GM19324 (cell line): ENCODE data around the gene CCDC141.
"Not testable (repeated sequence)": the region's sequence is repeated elsewhere in the genome, so short reads cannot be mapped to it uniquely, and the experiment has no call there.

Experiments used
- ATAC-seq: cut with Tn5 transposase; IDR thresholded peaks from one replicate; pipeline ENCODE4 v1.9.1; 2021; ENCODE audit warnings: mild to moderate bottlenecking, moderate library complexity; ENCODE audit not compliant: unreplicated experiment, low FRiP score

Gene CCDC141

DNA sequence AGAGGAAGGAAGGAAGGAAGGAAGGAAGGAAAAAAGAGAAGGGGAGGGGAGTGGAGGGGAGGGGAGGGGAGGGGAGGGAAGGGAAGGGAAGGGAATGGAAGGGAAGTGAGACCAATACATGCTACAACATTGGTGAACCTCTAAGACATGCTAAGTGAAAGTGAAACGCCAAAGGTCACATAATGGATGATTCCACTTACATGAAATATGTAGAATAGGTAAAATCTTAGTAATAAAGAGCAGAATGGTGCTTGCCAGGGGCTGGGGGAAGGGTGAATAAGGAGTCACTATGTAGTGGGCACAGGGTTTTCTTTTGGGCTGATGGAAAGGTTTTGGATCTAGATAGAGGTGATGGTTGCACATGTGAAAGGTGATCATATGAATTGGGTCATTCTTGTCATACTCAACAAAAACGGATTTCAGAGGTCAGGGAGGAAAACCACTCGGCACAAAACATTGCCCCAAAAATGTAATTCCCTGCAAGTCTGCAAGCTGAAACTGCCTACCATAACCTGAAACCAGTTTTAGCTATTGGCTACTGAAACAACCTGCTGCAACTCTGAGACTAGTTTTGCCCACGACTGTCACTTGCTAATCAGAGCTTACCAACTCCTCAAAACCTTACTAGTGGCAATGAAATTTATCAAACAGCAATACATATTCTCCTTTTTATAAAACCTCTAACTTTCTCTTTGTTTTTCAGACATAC is 59.2 kb downstream of the CCDC141 start:
- ATAC-seq = peak; percentile 59

DNA sequence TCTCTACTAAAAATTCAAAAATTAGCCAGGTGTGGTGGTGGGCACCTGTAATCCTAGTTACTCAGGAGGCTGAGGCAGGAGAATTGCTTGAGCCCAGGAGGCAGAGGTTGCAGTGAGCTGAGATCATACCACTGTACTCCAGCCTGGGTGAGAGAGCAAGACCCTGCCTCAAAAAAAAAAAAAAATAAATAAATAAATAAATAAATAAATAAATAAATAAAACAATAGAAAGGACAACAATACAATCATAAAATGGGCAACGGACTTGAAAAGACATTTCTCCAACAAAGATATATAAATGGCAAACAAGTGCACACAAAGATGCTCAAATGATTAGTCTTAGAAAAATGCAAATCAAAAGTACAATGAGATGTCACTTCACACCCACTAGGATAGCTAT is 60.5 kb downstream of the CCDC141 start:
- ATAC-seq = not testable (repeated sequence)

DNA sequence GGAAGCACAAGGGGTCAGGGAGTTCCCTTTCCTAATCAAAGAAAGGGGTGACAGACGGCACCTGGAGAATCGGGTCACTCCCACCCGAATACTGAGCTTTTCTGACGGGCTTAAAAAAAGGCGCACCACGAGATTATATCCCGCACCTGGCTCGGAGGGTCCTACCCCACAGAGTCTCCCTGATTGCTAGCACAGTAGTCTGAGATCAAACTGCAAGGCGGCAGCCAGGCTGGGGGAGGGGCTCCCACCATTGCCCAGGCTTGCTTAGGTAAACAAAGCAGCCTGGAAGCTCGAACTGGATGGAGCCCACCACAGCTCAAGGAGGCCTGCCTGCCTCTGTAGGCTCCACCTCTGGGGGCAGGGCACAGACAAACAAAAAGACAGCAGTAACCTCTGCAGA is 67.3 kb downstream of the CCDC141 start:
- ATAC-seq = not testable (repeated sequence)

DNA sequence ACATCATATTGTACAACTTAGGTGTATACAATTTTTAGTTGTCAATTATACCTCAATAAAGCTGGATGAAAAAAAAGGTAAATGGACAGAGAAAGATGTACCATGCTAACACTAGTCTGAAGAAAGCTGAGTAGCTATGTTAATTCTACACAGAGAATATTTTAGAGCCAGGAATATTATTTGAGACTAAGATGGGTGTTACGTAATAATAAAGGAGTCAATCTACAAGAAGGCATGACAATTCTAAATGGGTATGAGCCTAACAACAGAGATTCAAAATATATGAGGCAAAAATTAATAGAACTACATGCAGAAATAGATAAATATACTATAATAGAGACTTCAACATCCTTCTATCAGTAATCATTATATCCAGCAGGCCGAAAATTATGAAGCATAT is 69.1 kb downstream of the CCDC141 start:
- ATAC-seq = no peak

DNA sequence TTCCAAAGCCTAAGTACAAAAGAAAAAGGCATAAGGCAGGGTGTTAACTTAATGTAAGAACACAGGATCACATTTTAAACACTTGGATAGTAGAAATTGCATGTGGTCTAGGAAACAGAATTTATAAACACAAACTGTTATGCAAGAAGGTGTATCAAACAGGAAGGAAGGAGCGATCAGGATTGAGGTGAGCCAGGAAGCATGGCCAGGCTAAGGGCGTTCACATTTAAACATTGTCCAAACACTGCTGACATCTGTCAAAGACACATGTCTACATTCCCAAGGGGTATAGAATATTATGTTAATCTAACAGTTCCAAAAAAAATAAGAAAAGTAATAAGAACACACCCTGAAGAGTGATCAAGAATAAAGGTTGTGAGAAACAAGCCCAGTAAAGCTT is 71.3 kb downstream of the CCDC141 start:
- ATAC-seq = no peak

DNA sequence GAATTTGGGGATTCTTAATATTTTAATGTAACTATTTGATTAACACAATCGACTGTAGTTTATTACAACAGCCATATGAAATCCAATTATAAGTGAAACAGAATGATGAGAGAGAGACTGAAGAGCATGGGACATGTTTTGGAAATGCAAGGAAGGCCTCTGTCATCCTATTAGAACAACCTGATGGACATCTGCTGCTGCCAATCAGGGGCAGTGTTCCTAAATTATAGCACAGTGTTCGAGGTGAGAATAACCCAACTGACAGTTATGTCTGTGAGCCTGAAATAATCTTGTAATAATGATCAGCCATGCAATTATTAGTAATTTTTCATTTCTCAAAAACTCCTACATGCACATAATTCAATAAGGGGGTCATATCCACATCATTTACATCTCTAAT is 73.6 kb downstream of the CCDC141 start:
- ATAC-seq = no peak

DNA sequence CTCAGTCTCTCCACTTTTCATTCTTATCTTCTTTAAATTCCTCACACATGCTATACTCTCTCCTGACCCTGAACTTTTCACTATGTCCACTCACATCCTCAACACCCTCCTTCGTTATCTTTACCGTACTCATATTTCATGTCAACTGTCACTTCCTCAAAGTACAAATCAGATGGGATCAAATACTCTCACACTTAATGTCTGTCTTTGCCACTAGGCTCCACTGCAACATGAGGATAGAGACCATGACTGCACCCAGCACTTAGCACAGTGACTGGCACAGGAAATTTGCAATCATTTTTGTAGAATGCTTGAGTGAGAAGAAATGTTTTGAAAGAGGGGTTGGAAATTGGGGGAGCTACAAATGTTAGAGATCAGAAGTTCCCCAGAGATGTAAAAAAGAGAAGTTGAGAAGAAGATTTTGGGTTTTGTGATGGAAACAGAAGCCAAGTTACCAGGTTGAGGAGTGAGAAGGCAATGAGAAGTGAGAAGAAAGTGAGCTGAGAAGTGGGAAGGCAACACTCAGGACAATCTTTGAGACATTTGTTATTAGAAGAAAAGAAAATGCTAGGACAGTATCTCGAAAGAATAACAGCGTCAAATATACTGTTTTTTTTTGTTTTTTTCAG is 87.0 kb downstream of the CCDC141 start:
- ATAC-seq = no peak

DNA sequence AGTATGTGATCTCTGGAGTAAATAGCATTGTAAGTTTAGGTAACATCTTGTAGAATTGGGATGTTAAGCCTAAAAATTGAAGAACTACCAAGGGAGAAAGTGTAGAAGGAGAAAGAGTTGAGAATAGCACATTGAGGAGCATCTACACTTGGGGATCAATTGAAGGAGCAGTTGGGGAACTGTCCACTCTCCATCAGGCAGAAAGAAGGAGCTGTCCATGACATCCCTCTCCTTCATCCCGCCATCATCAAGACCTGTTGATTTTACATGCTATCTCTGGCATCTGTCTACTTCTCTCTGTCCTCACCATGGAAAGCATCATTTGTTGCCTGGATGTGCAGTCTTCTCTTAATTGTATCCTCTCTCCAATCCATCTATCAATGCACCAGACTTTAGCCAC is 87.8 kb downstream of the CCDC141 start:
- no peak for ATAC-seq

DNA sequence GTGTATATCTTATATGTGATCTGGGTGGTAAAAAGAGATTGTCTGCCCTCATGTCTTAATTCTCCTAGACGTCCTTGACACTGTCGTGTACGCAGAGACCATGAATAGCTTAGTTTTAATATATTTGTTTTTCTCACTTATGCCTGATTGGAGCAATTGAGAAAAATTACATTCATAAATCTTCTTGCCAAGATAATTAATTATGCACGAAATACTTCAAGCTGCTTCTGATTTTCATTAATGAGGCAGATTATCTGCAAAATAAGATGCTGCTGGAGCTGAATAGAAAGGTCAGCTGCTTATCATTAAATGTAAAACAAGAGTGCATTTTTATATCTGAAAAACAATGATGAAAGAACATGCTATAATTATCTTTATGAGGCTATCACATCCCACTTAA is 95.9 kb downstream of the CCDC141 start:
- no peak for ATAC-seq

DNA sequence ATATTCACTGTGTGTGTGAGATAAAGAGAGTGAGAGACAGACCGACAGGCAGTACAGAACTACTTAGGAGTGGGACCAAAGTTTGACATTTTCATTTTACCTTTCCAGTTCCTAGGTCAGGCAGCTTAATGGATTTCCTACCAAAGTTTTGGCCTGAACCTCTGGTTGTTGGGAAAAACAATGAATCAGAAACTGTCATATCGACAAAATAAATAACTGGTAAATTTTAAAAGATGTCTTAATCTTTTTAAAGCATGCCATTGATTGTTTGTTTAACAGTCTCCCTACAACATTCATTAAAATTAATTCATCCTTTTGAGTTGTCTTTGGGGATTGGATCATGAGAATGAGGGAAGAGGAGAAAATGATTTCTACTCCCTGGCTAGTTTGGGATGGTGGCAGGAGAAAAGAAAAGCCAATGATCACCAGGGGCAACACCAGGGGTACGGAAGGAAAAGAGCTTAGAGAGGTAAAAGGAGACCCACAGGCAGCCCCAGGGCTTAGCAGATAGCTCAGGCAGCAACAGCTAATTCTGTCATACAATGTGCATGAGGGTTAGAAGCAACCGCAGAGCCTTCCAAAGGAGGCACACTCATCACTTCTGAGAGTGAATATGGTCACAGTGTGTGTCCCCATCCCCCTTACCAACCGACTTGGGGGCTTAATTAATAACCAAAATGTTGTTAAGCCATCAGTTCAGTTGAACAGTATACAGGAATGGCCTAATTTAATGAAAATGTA is 98.5 kb downstream of the CCDC141 start:
- no peak for ATAC-seq

DNA sequence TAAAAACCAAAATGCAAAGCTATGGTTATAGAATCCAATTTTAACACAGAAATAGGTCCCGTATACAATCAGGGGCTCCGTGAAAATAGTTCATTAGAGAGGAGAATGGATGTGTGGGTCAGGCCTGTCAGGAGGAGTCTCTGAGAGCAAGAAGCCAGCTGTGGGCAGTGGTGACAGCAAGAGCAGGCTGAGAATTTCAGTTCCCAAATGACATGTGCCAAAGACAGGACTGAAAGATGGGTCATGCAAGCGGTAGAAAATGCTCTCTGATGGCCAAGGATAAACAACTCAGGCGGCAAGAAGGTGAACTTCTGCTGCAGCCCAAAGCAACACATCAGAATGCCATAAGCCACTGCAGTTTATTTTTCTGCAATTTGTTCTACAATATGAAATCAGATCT is 100.4 kb downstream of the CCDC141 start:
- ATAC-seq = peak; percentile 95

DNA sequence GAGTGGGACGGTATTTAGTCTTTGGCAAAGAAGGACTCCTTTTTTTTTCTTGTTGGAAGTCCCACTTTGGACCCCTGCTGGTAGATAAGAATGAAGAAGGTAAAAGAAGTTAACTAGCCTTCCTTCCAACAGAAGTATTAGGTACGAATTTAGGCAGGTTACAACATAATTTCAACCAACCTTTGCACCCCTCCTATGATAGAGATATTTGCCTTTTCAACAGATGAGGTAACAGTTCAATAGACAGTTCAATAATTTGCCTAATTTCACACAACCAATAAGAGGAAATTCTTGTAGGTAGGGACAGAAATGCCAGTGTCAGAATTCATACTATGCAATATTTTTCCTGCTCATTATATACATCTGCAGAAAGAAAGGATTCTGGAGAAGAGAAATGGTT is 100.8 kb downstream of the CCDC141 start:
- ATAC-seq = no peak

DNA sequence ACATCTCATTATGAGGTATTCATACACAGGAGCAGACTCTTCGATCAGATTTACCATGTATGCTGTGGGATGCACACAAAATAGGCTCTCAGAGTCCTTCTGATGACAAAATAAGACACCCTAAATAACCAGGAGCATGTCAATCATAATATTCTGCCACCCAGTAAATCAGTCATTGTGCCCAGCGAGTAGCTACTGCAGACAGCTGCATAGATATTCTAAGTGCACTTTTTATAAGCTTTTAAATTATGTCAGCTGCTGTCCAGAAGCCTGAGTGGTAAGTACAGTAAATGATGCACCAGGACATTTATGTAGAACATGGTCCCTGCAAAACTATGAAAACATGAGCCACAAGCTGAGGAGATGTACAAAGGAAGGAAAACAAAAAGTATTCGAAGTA is 102.9 kb downstream of the CCDC141 start:
- ATAC-seq = no peak

DNA sequence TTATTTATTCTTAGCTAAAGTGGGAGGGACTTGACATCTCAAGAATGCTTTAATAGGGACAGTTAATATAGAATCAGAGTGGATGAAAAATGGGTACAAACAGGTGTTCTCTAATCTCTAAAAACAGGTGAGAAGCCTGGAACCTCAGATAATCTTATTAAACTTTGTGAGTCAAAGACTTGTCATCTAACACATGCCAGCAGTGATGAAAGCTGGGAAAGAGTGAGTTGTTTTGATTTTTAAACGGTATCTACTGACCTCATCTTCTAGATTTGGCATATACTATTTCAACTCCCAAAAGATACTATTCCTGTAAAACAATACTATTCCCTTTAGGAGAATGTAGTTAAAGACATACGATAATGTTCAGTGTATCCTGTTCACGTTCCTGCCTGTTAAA is 103.4 kb downstream of the CCDC141 start:
- ATAC-seq = no peak

DNA sequence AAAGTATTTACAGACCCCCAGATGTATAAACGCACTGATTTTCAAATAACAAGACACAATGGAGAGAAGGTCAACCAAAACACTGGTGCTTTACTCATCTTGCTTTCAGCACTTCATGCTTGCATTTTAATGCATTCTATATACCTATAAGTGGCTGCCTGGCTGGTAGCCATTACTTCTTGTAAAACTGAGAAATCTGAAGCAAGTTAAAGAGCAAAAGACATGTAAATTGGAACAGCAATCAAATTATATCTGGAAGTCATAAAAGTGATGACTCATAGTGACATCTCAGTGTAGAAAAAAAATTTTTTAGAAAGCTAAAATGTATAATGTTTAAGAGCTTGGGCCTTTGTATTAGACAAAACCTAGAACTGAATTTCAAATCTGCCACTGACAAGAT is 106.2 kb downstream of the CCDC141 start:
- ATAC-seq = no peak

DNA sequence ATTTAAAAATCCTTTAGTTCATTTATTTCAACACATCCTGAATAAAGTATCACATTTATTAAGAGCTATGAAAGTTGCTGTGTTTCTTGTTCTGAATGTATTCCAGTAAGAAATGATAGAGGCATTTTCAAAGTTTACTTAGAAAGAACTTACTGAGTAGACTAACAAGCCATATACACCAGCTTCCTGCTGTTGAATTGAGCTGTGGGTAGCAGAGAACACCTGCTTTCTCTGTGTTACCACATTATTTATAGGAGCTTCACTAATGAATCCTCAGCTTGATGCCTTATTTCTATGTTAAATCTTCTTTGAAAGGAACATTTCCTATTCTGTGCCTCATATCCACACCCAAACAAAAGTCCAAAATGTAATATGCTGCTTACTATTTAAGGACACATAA is 115.4 kb downstream of the CCDC141 start:
- ATAC-seq = no peak

DNA sequence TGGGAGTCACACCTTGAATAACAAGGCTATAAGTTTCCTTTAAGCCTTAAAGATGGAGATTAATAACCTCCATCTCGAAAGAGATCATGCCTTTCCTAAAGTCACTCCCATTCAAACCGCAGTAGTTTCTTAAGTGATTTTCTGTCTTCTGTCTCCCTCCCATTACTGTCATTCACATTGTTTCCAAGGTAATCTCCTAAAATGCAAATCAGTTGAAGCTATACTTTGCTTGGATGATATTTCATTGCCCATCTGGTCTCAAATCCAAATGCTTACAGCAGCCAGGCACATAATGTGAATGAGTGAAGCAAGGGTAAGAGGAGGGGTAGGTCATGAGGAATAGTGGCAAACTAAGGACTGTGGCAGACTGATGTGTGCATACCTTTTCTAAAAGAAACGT is 116.4 kb downstream of the CCDC141 start:
- ATAC-seq = no peak

DNA sequence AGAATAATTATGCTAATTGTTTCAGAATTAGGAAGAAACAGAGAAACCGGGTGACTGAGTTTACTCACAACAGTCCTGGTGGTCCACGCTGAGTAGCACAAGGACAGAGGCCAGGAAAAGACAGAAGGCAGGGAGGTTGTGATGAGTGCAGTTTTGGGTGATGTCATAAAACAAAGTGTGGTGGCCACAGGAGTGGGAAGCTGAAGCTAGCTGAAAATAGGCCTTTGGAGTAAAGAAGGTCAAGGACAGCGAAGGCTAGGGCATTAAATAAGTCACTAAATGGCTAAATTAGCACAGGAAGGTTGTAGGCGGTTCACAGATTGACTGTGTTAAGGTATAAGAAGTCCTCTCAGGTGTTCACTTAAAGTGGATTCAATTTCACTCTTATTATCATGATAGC is 121.9 kb downstream of the CCDC141 start:
- ATAC-seq = peak; percentile 58

DNA sequence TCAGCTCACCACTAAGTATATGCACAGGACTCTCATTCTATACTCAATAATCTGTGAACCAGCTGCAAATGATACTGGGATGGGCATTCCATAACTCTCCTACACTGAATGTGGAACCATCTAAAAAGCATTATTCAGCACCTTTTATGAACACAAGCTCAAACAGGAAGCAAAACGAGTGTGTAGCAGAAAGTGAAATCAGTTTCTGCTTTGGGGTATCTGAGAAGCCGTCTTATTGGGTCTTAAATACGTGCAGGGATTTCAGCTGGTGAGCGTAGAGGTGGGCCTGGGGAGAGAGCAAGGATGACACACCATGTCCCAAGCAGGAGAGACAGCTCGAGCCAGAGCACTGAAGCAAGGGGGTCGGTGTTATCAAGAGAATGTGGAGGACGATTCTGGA is 122.8 kb downstream of the CCDC141 start:
- no peak for ATAC-seq

DNA sequence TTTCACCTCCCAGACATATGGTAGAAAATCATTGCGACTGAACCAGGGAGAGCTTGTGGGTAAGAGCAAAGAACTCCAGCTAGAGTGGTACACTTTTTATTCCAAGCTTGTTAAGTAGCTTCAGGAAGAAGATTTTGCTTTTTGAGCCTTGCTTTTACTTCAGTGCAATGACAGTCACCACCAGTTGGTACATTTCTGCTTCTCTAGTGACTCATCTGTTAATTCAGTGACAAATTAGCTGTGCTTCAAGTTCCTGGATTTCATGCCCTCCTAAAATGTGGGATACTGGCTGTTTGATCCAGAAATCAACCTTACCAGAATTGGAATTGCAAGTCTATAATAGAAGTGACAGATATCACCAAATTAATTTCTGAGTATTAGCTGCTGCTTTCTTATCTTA is 125.1 kb downstream of the CCDC141 start:
- no peak for ATAC-seq

DNA sequence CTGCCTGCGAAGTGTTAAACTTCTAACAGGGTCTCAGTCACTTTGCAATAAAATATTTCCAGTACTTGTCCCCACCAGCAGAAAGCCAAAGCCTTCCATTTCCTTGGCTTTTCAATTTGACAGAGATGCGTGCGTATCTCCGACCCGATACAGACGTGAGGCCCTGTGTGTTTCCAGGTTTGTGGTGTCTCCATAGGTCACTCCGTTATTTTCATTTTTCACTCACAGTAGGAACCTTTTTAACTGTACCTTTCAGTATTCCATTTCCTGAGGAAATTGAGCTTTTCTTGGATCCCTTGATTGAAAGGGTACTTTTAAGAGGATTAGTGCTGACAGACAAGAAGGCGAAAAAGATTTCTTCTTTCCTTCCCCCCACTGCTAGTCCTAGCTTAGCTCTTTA is 126.4 kb downstream of the CCDC141 start:
- no peak for ATAC-seq
